Vagina (tissue), 2 donors: ENCODE results near the gene CABLES2.

Experiments
- POLR2A ChIP-seq, 2 donors: fragments of 450-650 bp; IDR thresholded peaks; one replicate each; pipeline ENCODE4 v1.6.1; 2017; ENCODE audit warnings: antibody characterized with exemption in 2 of 2, mild to moderate bottlenecking in 2 of 2, moderate library complexity in 2 of 2
- POLR2AphosphoS5 ChIP-seq, 2 donors: sonication (generic); formaldehyde crosslinking; IDR thresholded peaks; one replicate each; pipeline ENCODE4 v1.9.0; 2017; ENCODE audit warnings: antibody characterized with exemption in 2 of 2, mild to moderate bottlenecking in 2 of 2, low read depth in 1 of 2; ENCODE audit not compliant: insufficient read depth in 1 of 2
- TF ChIP-seq, protein P1 (sequence below), 3 experiments: fragments of 450-650 bp in 2 of 3; fragments of 200-600 bp in 1 of 3; sonication (generic) in 1 of 3; IDR thresholded peaks; one replicate each; pipeline ENCODE4 v1.5.1; 2017 to 2019; ENCODE audit warnings: antibody characterized with exemption in 3 of 3, mild to moderate bottlenecking in 2 of 3, moderate library complexity in 2 of 3

DNA sequence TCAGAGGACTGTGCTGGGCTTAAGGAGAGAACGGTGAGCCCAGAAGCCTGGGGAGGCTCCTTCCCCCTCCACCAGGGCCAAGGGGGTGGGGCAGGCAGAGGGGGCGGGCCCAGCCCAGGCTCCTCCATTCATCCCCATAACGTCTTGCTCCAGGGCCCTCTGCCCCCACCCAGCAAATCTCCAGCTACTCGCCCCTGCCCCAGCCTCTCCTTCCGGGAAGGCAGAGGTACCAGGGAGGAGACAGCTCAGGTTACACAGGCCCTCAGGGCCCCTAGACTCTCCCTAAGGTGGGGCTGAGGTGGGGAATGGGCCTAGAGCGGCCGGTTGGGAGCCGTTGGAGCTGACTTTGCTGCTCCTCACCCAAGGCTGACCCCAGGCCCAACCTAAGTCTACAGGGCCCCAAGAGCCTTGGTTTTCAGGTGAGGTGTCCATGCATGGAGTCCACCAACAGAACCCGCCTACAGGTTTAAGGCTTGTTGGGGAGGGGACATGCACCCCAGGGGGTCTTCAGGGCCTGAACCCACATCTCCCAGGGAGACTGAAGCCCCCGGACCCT, 41.2 kb downstream of the CABLES2 start:
- TF ChIP-seq, protein P1, sequence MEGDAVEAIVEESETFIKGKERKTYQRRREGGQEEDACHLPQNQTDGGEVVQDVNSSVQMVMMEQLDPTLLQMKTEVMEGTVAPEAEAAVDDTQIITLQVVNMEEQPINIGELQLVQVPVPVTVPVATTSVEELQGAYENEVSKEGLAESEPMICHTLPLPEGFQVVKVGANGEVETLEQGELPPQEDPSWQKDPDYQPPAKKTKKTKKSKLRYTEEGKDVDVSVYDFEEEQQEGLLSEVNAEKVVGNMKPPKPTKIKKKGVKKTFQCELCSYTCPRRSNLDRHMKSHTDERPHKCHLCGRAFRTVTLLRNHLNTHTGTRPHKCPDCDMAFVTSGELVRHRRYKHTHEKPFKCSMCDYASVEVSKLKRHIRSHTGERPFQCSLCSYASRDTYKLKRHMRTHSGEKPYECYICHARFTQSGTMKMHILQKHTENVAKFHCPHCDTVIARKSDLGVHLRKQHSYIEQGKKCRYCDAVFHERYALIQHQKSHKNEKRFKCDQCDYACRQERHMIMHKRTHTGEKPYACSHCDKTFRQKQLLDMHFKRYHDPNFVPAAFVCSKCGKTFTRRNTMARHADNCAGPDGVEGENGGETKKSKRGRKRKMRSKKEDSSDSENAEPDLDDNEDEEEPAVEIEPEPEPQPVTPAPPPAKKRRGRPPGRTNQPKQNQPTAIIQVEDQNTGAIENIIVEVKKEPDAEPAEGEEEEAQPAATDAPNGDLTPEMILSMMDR (IDR thresholded peaks at IDR 0.05) = no peak
- TF ChIP-seq POLR2A (IDR thresholded peaks at IDR 0.05) = no peak
- peak in 1 of 2 donors; percentile 34 for TF ChIP-seq POLR2AphosphoS5 (IDR thresholded peaks at IDR 0.05; ENCODE audit: insufficient read depth in 1 of 2, low read depth in 1 of 2)
